HTR-8/SVneo (cell line): ENCODE results near the gene BMPR1B.

Experiments used
- DNase-seq: peaks from one replicate; pipeline ENCODE4 v3.0.0; 2011; ENCODE audit warnings: low spot score, mixed read lengths; ENCODE audit not compliant: insufficient read length
- FAIRE-seq: peaks from 2 replicates; lab custom pipeline; 2011; peaks lifted over from hg19 to GRCh38; lab: Jason Lieb, UNC

BMPR1B gene

GRCh38 chr4:95068401-95068800, 310.6 kb downstream of the BMPR1B start:
- DNase-seq (no peak), FAIRE-seq (no peak)

GRCh38 chr4:95068818-95069478, 311.2 kb downstream of the BMPR1B start:
- no peak for DNase-seq
- FAIRE-seq, result no peak

- no peak for FAIRE-seq
- DNase-seq, result no peak
Observed at GRCh38 chr4:95071851-95072250, 314.1 kb downstream of the BMPR1B start.

GRCh38 chr4:95073646-95074045, 315.9 kb downstream of the BMPR1B start:
- DNase-seq (no peak), FAIRE-seq (no peak)

- FAIRE-seq, result no peak
- DNase-seq, result no peak
Observed at GRCh38 chr4:95077864-95078263, 320.1 kb downstream of the BMPR1B start.

GRCh38 chr4:95080969-95081368, 323.2 kb downstream of the BMPR1B start:
- no peak for FAIRE-seq

GRCh38 chr4:95084584-95084983, 326.8 kb downstream of the BMPR1B start:
- FAIRE-seq (no peak), DNase-seq (no peak)

More at GRCh38 chr4:95080969-95081368, 323.2 kb downstream of the BMPR1B start:
- DNase-seq, result no peak

GRCh38 chr4:95085124-95085833, 327.5 kb downstream of the BMPR1B start:
- DNase-seq (no peak), FAIRE-seq (no peak)

GRCh38 chr4:95086551-95086950, 328.8 kb downstream of the BMPR1B start:
- FAIRE-seq (no peak), DNase-seq (no peak)

- FAIRE-seq (no peak), DNase-seq (no peak)
Observed at GRCh38 chr4:95087657-95088455, 330.1 kb downstream of the BMPR1B start.

GRCh38 chr4:95091272-95091671, 333.5 kb downstream of the BMPR1B start:
- DNase-seq (no peak), FAIRE-seq (no peak)

- DNase-seq (no peak), FAIRE-seq (no peak)
Observed at GRCh38 chr4:95092766-95093165, 335.0 kb downstream of the BMPR1B start.

- no peak for DNase-seq
- FAIRE-seq, result no peak
Observed at GRCh38 chr4:95093460-95093859, 335.7 kb downstream of the BMPR1B start.

- no peak for FAIRE-seq
- DNase-seq, result no peak
Observed at GRCh38 chr4:95093936-95094929, 336.5 kb downstream of the BMPR1B start.

- no peak for FAIRE-seq
- peak; percentile 0 for DNase-seq
Observed at GRCh38 chr4:95095348-95095974, 337.7 kb downstream of the BMPR1B start.

- DNase-seq, result no peak
- FAIRE-seq, result no peak
Observed at GRCh38 chr4:95102162-95102790, 344.5 kb downstream of the BMPR1B start.

GRCh38 chr4:95105112-95105511, 347.4 kb downstream of the BMPR1B start:
- FAIRE-seq, result no peak

GRCh38 chr4:95105983-95106382, 348.2 kb downstream of the BMPR1B start:
- DNase-seq, result no peak
- FAIRE-seq, result no peak

More at GRCh38 chr4:95105112-95105511, 347.4 kb downstream of the BMPR1B start:
- no peak for DNase-seq

GRCh38 chr4:95106408-95106928, 348.7 kb downstream of the BMPR1B start:
- no peak for FAIRE-seq

More at GRCh38 chr4:95106408-95106928, 348.7 kb downstream of the BMPR1B start:
- DNase-seq, result no peak
